Putamen (tissue), 1 donor: Measurements from ENCODE around the gene NECAP2.

Experiments used
- DNase-seq: peaks from one replicate; pipeline ENCODE4 v3.0.0-alpha.2; 2016; ENCODE audit warnings: low spot score

Gene NECAP2, protein sequence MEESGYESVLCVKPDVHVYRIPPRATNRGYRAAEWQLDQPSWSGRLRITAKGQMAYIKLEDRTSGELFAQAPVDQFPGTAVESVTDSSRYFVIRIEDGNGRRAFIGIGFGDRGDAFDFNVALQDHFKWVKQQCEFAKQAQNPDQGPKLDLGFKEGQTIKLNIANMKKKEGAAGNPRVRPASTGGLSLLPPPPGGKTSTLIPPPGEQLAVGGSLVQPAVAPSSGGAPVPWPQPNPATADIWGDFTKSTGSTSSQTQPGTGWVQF

GRCh38 chr1:16440470-16441281 lies at the start of gene NECAP2:
Gene NECAP2, plus strand, starts transcription at chr1:16440724. Its CDS starts 38 bp downstream, at chr1:16440762.
- DNase-seq = peak; percentile 88

GRCh38 chr1:16391411-16391810 lies 49.1 kb upstream of the NECAP2 start:
- no peak for DNase-seq

DNA sequence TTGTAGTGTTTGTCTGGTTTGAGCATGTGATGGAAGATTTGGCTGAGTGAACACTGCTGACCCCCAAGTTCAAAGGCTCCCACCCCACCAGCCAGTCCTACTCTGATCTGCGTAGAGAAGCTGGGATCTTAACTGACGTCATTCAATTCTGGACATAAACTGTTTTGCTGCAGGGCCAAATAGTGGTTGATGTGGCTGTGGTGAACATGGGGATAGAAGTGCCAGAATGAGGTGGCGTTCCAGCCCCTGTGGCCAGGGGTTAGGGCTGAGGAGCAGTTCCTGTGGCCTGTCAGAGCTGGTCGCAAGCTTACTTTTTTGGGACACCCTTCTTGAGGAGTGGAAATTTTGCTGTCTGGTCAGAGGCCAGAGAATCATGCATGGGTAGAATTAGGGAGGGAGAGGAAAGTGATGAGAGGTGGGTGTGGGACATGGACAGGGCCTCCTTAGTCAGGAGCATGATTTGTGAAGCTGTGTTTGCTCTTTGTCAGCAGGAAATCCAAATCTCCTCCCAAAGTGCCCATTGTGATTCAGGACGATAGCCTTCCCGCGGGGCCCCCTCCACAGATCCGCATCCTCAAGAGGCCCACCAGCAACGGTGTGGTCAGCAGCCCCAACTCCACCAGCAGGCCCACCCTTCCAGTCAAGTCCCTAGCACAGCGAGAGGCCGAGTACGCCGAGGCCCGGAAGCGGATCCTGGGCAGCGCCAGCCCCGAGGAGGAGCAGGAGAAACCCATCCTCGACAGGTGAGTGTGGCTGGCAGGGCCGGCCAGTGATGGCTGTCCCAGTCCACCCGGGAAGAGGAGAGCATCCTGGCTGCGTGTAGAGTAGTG lies 47.6 kb upstream of the NECAP2 start:
- DNase-seq = no peak

DNA sequence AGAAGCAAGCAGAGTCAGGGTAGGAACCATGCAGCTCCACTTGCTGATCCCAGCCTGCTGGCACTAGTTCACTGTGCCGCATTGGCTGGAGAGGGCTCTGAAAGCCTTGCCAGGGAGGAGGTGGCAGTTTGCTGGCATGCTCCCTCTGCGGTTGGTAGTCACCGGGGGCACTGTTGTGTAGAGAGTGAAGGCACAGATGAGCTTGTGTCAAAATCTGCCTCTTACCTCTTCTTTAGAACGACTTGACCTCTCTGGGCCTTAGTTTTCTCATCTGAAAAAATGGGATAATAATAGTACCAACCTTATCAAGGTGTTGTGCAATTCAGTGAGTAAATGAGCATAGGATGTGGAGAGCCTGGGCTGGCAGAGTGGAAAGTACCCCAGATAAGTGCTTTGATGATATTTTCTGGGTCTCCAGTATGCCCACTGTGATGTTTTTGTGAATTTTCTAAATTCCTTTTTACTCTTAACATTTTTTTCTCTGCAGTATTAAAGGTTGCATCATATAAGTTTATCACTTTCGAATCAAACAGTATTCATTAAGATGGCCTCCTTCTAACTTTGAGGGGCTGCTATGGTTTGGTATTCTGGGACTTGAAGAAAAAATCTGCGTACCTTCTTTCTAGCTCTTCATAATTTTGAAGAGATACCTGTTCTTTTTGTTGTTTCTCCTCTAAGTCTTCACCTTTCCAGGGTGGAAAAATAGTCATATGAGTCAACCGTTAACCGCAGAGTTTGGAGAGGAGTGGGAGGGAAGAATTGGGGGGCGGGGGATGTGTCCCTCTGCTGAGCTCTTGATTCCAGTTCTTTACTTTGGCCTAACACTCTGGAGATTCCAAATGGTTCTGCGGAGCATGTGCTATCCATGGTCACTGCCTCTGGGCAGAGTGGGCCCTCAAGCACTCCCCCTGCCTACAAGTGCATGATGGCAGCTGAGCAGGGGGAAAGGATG lies 46.7 kb upstream of the NECAP2 start:
- peak; percentile 45 for DNase-seq

DNA sequence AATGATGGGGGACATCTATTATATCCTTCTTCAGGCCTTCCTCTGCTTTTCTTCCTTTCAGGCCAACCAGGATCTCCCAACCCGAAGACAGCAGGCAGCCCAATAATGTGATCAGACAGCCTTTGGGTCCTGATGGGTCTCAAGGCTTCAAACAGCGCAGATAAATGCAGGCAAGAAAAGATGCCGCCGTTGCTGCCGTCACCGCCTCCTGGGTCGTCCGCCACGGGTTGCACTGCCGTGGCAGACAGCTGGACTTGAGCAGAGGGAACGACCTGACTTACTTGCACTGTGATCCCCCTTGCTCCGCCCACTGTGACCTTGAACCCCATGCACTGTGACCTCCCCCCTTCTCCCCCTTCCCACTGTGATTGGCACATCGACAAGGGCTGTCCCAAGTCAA lies 45.5 kb upstream of the NECAP2 start:
- no peak for DNase-seq

DNA sequence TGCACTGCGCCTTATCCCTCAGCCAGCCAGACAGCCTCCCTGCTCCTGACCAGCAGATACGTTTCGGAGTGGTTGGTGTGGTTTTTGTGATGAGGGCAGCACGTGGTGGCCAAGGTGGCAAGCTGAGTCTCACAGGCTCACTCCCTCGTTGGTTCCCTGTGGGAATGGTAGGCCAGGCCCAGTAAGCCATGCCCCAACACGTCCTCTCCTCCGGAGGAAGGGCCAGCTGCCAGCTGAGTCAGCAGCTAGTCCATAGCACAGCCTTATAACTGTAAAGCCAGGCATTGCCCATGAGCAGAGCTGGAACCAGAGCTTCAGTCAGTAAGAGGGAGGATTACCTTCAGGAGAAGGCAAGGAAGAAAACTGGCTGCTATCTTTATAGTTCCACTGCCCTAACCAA lies 43.9 kb upstream of the NECAP2 start:
- no peak for DNase-seq

GRCh38 chr1:16397120-16397519 lies 43.4 kb upstream of the NECAP2 start:
- DNase-seq = no peak

- DNase-seq = no peak
Observed at GRCh38 chr1:16398371-16398953, 42.1 kb upstream of the NECAP2 start.

- DNase-seq = no peak
Observed at GRCh38 chr1:16402742-16403141, 37.8 kb upstream of the NECAP2 start.

GRCh38 chr1:16405441-16405840 lies 35.1 kb upstream of the NECAP2 start:
- no peak for DNase-seq

GRCh38 chr1:16406868-16407267 lies 33.7 kb upstream of the NECAP2 start:
- DNase-seq = no peak

- no peak for DNase-seq
Observed at GRCh38 chr1:16409536-16410152, 30.9 kb upstream of the NECAP2 start.

DNA sequence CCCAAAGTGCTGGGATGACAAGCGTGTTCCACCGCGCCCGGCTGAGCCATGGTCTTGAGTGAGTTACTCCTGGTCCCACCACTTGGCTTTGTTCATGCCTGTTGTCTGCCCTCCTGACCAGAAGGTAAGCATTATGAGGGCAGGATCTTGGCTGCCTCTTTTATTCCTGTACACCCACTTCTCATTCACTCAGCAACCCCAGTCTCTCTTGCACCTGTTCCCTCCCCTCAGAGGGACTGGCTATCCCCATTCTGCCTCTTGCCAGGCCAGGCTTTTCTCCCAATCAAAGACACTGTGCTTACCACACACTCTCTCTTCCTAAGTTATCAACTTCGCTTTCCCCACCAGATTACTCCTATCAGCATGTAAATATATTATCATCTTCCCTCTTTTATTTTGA lies 29.7 kb upstream of the NECAP2 start:
- no peak for DNase-seq

DNA sequence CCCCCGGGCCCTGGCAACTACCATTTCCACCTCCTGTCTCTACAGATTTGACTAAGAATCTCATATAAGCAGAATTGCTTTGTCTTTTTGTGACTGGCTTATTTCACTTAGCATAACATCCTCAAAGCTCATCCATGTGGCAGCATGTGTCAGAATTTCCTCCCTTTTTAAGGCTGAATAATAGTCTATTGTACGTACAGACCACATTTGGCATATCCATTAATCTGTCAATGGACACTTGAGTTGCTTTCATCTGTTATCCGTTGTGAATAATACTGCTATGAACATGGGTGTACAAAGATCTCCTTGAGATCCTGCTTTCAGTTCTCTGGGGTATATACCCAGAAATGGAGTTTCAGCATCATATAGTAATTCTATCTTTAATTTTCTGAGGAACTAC lies 27.3 kb upstream of the NECAP2 start:
- DNase-seq = no peak

- no peak for DNase-seq
Observed at GRCh38 chr1:16418823-16419425, 21.6 kb upstream of the NECAP2 start.

GRCh38 chr1:16420424-16421118 lies 20.0 kb upstream of the NECAP2 start:
- no peak for DNase-seq

GRCh38 chr1:16421201-16421600 lies 19.3 kb upstream of the NECAP2 start:
- no peak for DNase-seq

DNA sequence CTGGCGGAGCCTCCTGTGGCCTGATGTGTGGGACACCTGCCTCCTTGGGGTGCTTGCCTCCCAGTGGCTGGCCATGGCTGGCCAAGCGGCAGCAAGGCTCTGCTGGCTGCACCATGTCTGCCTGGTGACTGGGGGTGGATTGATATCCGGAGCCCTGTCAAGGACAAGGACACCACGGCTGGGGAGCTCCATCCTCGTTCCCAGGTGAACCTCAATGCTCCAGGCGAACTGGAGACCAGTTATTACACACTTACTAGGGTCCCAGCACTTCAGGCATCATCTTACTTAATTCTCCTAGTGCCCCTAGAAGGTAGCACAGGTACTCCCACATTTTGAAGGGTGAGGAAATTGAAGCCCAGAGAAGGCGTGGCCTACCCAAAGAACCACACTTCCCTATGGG lies 18.5 kb upstream of the NECAP2 start:
- no peak for DNase-seq
